ENCODE results near the gene UBXN4. TPM values are rescaled to one million over a fixed set of nuclear protein-coding genes. Genes with fewer than 3 reads are reported as not detected.

Gene UBXN4
- total and polyA plus RNA-seq, 2 donors (not counting 3 experiments of a cell fraction or from before 2014, with no cell fraction given), result 40.8 to 108 TPM

DNA sequence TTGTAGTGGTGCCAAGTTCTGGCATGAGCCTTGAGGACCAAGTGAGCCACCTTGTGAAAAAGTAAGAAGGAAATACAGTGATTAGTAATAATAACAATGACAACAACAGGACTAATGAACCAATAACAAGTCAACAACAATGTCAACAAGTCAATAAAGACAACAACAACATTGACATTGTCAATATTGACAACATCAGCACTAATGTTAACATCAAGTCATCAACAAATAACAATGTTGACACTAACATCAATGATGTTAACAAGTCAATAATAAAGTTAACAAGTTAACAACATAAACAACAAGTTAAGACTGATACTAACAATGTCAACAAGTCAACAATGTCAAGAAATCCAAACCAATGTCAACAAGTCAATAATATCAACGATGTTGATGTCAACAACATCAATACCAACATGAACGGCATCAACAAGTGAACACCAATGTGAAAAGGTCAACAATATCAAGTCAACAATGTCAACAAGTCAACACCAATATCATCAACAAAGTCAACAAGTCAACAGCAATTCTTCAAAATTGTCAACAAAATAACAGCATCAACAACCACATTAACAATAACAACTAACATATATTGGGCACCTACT, 71.4 kb downstream of the UBXN4 start:
- no peak overlapping the region for H2AFZ ChIP-seq (ENCODE audit: low read depth, low read length)
- no peak for DNase-seq (ENCODE audit: low read depth, low spot score)
- POLR2A ChIA-PET, result no interaction called here
- no peak overlapping the region for H3K4me3 ChIP-seq (replicated peaks in 1 of 3; ENCODE audit: insufficient read depth in 1 of 3, low read depth in 1 of 3, low read length in 3 of 3)
- H3K9ac ChIP-seq (replicated peaks; ENCODE audit: extremely low read depth, insufficient read depth, low read length), result no peak overlapping the region
- no peak overlapping the region for H3K4me2 ChIP-seq (ENCODE audit: insufficient read depth, low read length)
- BruUV-seq (replicated peaks), result no TSS peak
- intact Hi-C loops (cut with micrococcal nuclease) (no loop called here), dilution Hi-C loops (cut with MboI; ENCODE audit: extremely low pct_ligation_motif_present, low sequenced_read_pairs) (no loop called here)
- peaks cover 0 to 3% of the 10 kb centered on the region in 2 experiments for H3K27me3 ChIP-seq (ENCODE audit: control insufficient read depth in 2 of 2, insufficient read depth in 2 of 2, low read length in 2 of 2)
- no peaks in the 10 kb centered on the region for H3K9me1 ChIP-seq (replicated peaks; ENCODE audit: control insufficient read depth, extremely low read depth, insufficient read depth, low read length)
- H3K79me2 ChIP-seq (ENCODE audit: control insufficient read depth, insufficient read depth, low read length), result no peaks in the 10 kb centered on the region
- CTCF ChIA-PET, result no interaction called here
- TF ChIP-seq FOS (IDR thresholded peaks at IDR 0.05; ENCODE audit: borderline replicate concordance, insufficient read depth, low read length) (no peak), EZH2 (IDR thresholded peaks at IDR 0.05; ENCODE audit: borderline replicate concordance, low read depth, low read length, severe bottlenecking) (no peak), MYC (IDR thresholded peaks at IDR 0.05; ENCODE audit: low read depth, low read length) (no peak), POLR2AphosphoS5 (IDR thresholded peaks at IDR 0.05; ENCODE audit: insufficient read depth, low read depth, low read length) (no peak)
- no peaks in the 10 kb centered on the region for H3K36me3 ChIP-seq (ENCODE audit: control insufficient read depth in 2 of 2, extremely low read depth in 1 of 2, insufficient read depth in 2 of 2, low read length in 2 of 2)
- H4K20me1 ChIP-seq (replicated peaks; ENCODE audit: control insufficient read depth, extremely low read depth, insufficient read depth, low read length), result no peaks in the 10 kb centered on the region
- FAIRE-seq, result no peak
- H3K9me3 ChIP-seq (replicated peaks; ENCODE audit: control insufficient read depth, insufficient read depth, low read length), result no peaks in the 10 kb centered on the region
- no peak overlapping the region for H3K27ac ChIP-seq (ENCODE audit: insufficient read depth, low read depth, low read length)
- H3K4me1 ChIP-seq (ENCODE audit: control insufficient read depth, extremely low read depth, insufficient read depth, low read length), result no peaks in the 10 kb centered on the region

DNA sequence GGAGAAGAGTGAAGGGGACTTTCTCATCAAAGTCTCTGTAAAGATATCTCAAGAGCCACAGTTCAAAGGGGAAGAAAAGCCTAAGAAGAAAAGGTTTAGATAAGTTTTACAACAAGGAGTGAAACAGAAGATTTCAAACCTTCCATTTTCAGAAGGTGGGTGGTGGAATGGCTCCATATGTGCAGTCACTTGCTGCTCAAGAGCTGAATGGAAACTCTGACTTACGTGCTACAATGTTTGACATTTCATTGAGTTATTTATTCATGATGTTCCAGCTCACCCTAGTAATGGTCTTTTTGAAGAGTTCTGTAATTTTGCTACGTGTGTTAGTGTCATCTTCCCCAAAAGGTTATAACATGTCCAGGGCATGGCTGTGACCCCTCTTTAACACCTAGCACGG, 73.6 kb downstream of the UBXN4 start:
- BruUV-seq (replicated peaks), result no TSS peak
- intact Hi-C loops (cut with micrococcal nuclease), result no loop called here
- dilution Hi-C loops (cut with MboI; ENCODE audit: extremely low pct_ligation_motif_present, low sequenced_read_pairs), result no loop called here

More for the DNA sequence above, 73.6 kb downstream of the UBXN4 start:
- Histone ChIP-seq H3K4me1 (ENCODE audit: control insufficient read depth, extremely low read depth, insufficient read depth, low read length) (no peaks in the 10 kb centered on the region), H3K79me2 (ENCODE audit: control insufficient read depth, insufficient read depth, low read length) (no peaks in the 10 kb centered on the region), H3K4me3 (replicated peaks in 1 of 3; ENCODE audit: insufficient read depth in 1 of 3, low read depth in 1 of 3, low read length in 3 of 3) (no peak overlapping the region), H3K36me3 (ENCODE audit: control insufficient read depth in 2 of 2, extremely low read depth in 1 of 2, insufficient read depth in 2 of 2, low read length in 2 of 2) (no peaks in the 10 kb centered on the region), H2AFZ (ENCODE audit: low read depth, low read length) (no peak overlapping the region), H3K9me1 (replicated peaks; ENCODE audit: control insufficient read depth, extremely low read depth, insufficient read depth, low read length) (no peaks in the 10 kb centered on the region), H3K27me3 (ENCODE audit: control insufficient read depth in 2 of 2, insufficient read depth in 2 of 2, low read length in 2 of 2) (peaks cover 0 to 3% of the 10 kb centered on the region in 2 experiments), H3K9ac (replicated peaks; ENCODE audit: extremely low read depth, insufficient read depth, low read length) (no peak overlapping the region), H4K20me1 (replicated peaks; ENCODE audit: control insufficient read depth, extremely low read depth, insufficient read depth, low read length) (no peaks in the 10 kb centered on the region), H3K9me3 (replicated peaks; ENCODE audit: control insufficient read depth, insufficient read depth, low read length) (no peaks in the 10 kb centered on the region), H3K27ac (ENCODE audit: insufficient read depth, low read depth, low read length) (no peak overlapping the region), H3K4me2 (ENCODE audit: insufficient read depth, low read length) (no peak overlapping the region)
- POLR2A ChIA-PET, result no interaction called here
- DNase-seq (ENCODE audit: low read depth, low spot score) (no peak), FAIRE-seq (no peak)
- CTCF ChIA-PET, result interaction anchor here (1.4 to 1.9 kb wide), 2 partner anchors 18 to 811 kb away, joined by 4 to 8 read pairs; no protein-coding TSS in a partner anchor
- no peak for TF ChIP-seq EZH2 (IDR thresholded peaks at IDR 0.05; ENCODE audit: borderline replicate concordance, low read depth, low read length, severe bottlenecking)

Measured in endothelial cell of umbilical vein (primary cell).